ENCODE results near the gene PRDM16.

Gene PRDM16

GRCh38 chr1:3287656-3288160 lies 218.7 kb downstream of the PRDM16 start:
- Histone ChIP-seq H3K9ac (ENCODE audit: low read depth in 1 of 2, low read length in 2 of 2) (no peak overlapping the region), H3K4me1 (ENCODE audit: control insufficient read depth in 1 of 2, insufficient read depth in 2 of 2, low read length in 2 of 2) (peaks cover 33 to 38% of the 10 kb centered on the region in 2 donors), H3K27ac (ENCODE audit: low read depth, low read length) (no peak overlapping the region), H3K4me3 (ENCODE audit: low read depth in 1 of 2, low read length in 2 of 2) (no peak overlapping the region), H3K9me3 (ENCODE audit: control insufficient read depth in 1 of 2, low read length in 2 of 2) (no peaks in the 10 kb centered on the region), H3K36me3 (ENCODE audit: control insufficient read depth in 1 of 2, insufficient read depth in 2 of 2, low read length in 2 of 2) (no peaks in the 10 kb centered on the region), H3K27me3 (ENCODE audit: control insufficient read depth in 1 of 2, insufficient read depth in 2 of 2, low read length in 2 of 2) (no peaks in the 10 kb centered on the region)

GRCh38 chr1:3289502-3289901 lies 220.5 kb downstream of the PRDM16 start:
- Histone ChIP-seq H3K36me3 (ENCODE audit: control insufficient read depth in 1 of 2, insufficient read depth in 2 of 2, low read length in 2 of 2) (no peaks in the 10 kb centered on the region), H3K4me3 (ENCODE audit: low read depth in 1 of 2, low read length in 2 of 2) (no peak overlapping the region), H3K4me1 (ENCODE audit: control insufficient read depth in 1 of 2, insufficient read depth in 2 of 2, low read length in 2 of 2) (peaks cover 43 to 47% of the 10 kb centered on the region in 2 donors), H3K9ac (ENCODE audit: low read depth in 1 of 2, low read length in 2 of 2) (no peak overlapping the region), H3K27me3 (ENCODE audit: control insufficient read depth in 1 of 2, insufficient read depth in 2 of 2, low read length in 2 of 2) (no peaks in the 10 kb centered on the region), H3K9me3 (ENCODE audit: control insufficient read depth in 1 of 2, low read length in 2 of 2) (no peaks in the 10 kb centered on the region), H3K27ac (ENCODE audit: low read depth, low read length) (no peak overlapping the region)

GRCh38 chr1:3290438-3290837 lies 221.4 kb downstream of the PRDM16 start:
- Histone ChIP-seq H3K27ac (ENCODE audit: low read depth, low read length) (no peak overlapping the region), H3K36me3 (ENCODE audit: control insufficient read depth in 1 of 2, insufficient read depth in 2 of 2, low read length in 2 of 2) (no peaks in the 10 kb centered on the region), H3K27me3 (ENCODE audit: control insufficient read depth in 1 of 2, insufficient read depth in 2 of 2, low read length in 2 of 2) (no peaks in the 10 kb centered on the region), H3K4me3 (ENCODE audit: low read depth in 1 of 2, low read length in 2 of 2) (no peak overlapping the region), H3K9me3 (ENCODE audit: control insufficient read depth in 1 of 2, low read length in 2 of 2) (no peaks in the 10 kb centered on the region), H3K4me1 (ENCODE audit: control insufficient read depth in 1 of 2, insufficient read depth in 2 of 2, low read length in 2 of 2) (peaks cover 34 to 39% of the 10 kb centered on the region in 2 donors), H3K9ac (ENCODE audit: low read depth in 1 of 2, low read length in 2 of 2) (no peak overlapping the region)

GRCh38 chr1:3290915-3291314 lies 221.9 kb downstream of the PRDM16 start:
- Histone ChIP-seq H3K4me3 (ENCODE audit: low read depth in 1 of 2, low read length in 2 of 2) (no peak overlapping the region), H3K9ac (ENCODE audit: low read depth in 1 of 2, low read length in 2 of 2) (no peak overlapping the region), H3K4me1 (ENCODE audit: control insufficient read depth in 1 of 2, insufficient read depth in 2 of 2, low read length in 2 of 2) (peaks cover 29 to 34% of the 10 kb centered on the region in 2 donors), H3K9me3 (ENCODE audit: control insufficient read depth in 1 of 2, low read length in 2 of 2) (no peaks in the 10 kb centered on the region), H3K36me3 (ENCODE audit: control insufficient read depth in 1 of 2, insufficient read depth in 2 of 2, low read length in 2 of 2) (no peaks in the 10 kb centered on the region), H3K27ac (ENCODE audit: low read depth, low read length) (no peak overlapping the region), H3K27me3 (ENCODE audit: control insufficient read depth in 1 of 2, insufficient read depth in 2 of 2, low read length in 2 of 2) (no peaks in the 10 kb centered on the region)

GRCh38 chr1:3292051-3292722 lies 223.2 kb downstream of the PRDM16 start:
- H3K4me1 ChIP-seq (ENCODE audit: control insufficient read depth in 1 of 2, insufficient read depth in 2 of 2, low read length in 2 of 2): peaks cover 29 to 31% of the 10 kb centered on the region in 2 donors
- no peak overlapping the region for H3K9ac ChIP-seq (ENCODE audit: low read depth in 1 of 2, low read length in 2 of 2)
- H3K27me3 ChIP-seq (ENCODE audit: control insufficient read depth in 1 of 2, insufficient read depth in 2 of 2, low read length in 2 of 2): no peaks in the 10 kb centered on the region
- no peak overlapping the region for H3K27ac ChIP-seq (ENCODE audit: low read depth, low read length)
- H3K9me3 ChIP-seq (ENCODE audit: control insufficient read depth in 1 of 2, low read length in 2 of 2): no peaks in the 10 kb centered on the region
- peak overlapping the region; percentile 7 to 32 for H3K4me3 ChIP-seq (ENCODE audit: low read depth in 1 of 2, low read length in 2 of 2)
- H3K36me3 ChIP-seq (ENCODE audit: control insufficient read depth in 1 of 2, insufficient read depth in 2 of 2, low read length in 2 of 2): no peaks in the 10 kb centered on the region

- H3K27ac ChIP-seq (ENCODE audit: low read depth, low read length): no peak overlapping the region
- H3K36me3 ChIP-seq (ENCODE audit: control insufficient read depth in 1 of 2, insufficient read depth in 2 of 2, low read length in 2 of 2): no peaks in the 10 kb centered on the region
- H3K27me3 ChIP-seq (ENCODE audit: control insufficient read depth in 1 of 2, insufficient read depth in 2 of 2, low read length in 2 of 2): no peaks in the 10 kb centered on the region
- H3K4me3 ChIP-seq (ENCODE audit: low read depth in 1 of 2, low read length in 2 of 2): peak overlapping the region; percentile 7 to 32
- peaks cover 29 to 31% of the 10 kb centered on the region in 2 donors for H3K4me1 ChIP-seq (ENCODE audit: control insufficient read depth in 1 of 2, insufficient read depth in 2 of 2, low read length in 2 of 2)
- H3K9ac ChIP-seq (ENCODE audit: low read depth in 1 of 2, low read length in 2 of 2): no peak overlapping the region
- H3K9me3 ChIP-seq (ENCODE audit: control insufficient read depth in 1 of 2, low read length in 2 of 2): no peaks in the 10 kb centered on the region
Observed at GRCh38 chr1:3292868-3293562, 224.0 kb downstream of the PRDM16 start.

- Histone ChIP-seq H3K36me3 (ENCODE audit: control insufficient read depth in 1 of 2, insufficient read depth in 2 of 2, low read length in 2 of 2) (no peaks in the 10 kb centered on the region), H3K27ac (ENCODE audit: low read depth, low read length) (no peak overlapping the region), H3K4me3 (ENCODE audit: low read depth in 1 of 2, low read length in 2 of 2) (no peak overlapping the region), H3K4me1 (ENCODE audit: control insufficient read depth in 1 of 2, insufficient read depth in 2 of 2, low read length in 2 of 2) (peaks cover 29 to 31% of the 10 kb centered on the region in 2 donors), H3K9ac (ENCODE audit: low read depth in 1 of 2, low read length in 2 of 2) (no peak overlapping the region), H3K27me3 (ENCODE audit: control insufficient read depth in 1 of 2, insufficient read depth in 2 of 2, low read length in 2 of 2) (no peaks in the 10 kb centered on the region), H3K9me3 (ENCODE audit: control insufficient read depth in 1 of 2, low read length in 2 of 2) (no peaks in the 10 kb centered on the region)
Observed at GRCh38 chr1:3293563-3294080, 224.6 kb downstream of the PRDM16 start.

- no peak overlapping the region for H3K9ac ChIP-seq (ENCODE audit: low read depth in 1 of 2, low read length in 2 of 2)
- no peak overlapping the region for H3K27ac ChIP-seq (ENCODE audit: low read depth, low read length)
- no peaks in the 10 kb centered on the region for H3K36me3 ChIP-seq (ENCODE audit: control insufficient read depth in 1 of 2, insufficient read depth in 2 of 2, low read length in 2 of 2)
- no peaks in the 10 kb centered on the region for H3K9me3 ChIP-seq (ENCODE audit: control insufficient read depth in 1 of 2, low read length in 2 of 2)
- peaks cover 29 to 31% of the 10 kb centered on the region in 2 donors for H3K4me1 ChIP-seq (ENCODE audit: control insufficient read depth in 1 of 2, insufficient read depth in 2 of 2, low read length in 2 of 2)
- no peaks in the 10 kb centered on the region for H3K27me3 ChIP-seq (ENCODE audit: control insufficient read depth in 1 of 2, insufficient read depth in 2 of 2, low read length in 2 of 2)
- no peak overlapping the region for H3K4me3 ChIP-seq (ENCODE audit: low read depth in 1 of 2, low read length in 2 of 2)
Observed at GRCh38 chr1:3294450-3294849, 225.4 kb downstream of the PRDM16 start.

- no peaks in the 10 kb centered on the region for H3K27me3 ChIP-seq (ENCODE audit: control insufficient read depth in 1 of 2, insufficient read depth in 2 of 2, low read length in 2 of 2)
- H3K4me1 ChIP-seq (ENCODE audit: control insufficient read depth in 1 of 2, insufficient read depth in 2 of 2, low read length in 2 of 2): peaks cover 29 to 31% of the 10 kb centered on the region in 2 donors
- H3K27ac ChIP-seq (ENCODE audit: low read depth, low read length): no peak overlapping the region
- no peaks in the 10 kb centered on the region for H3K9me3 ChIP-seq (ENCODE audit: control insufficient read depth in 1 of 2, low read length in 2 of 2)
- H3K36me3 ChIP-seq (ENCODE audit: control insufficient read depth in 1 of 2, insufficient read depth in 2 of 2, low read length in 2 of 2): no peaks in the 10 kb centered on the region
- no peak overlapping the region for H3K9ac ChIP-seq (ENCODE audit: low read depth in 1 of 2, low read length in 2 of 2)
- no peak overlapping the region for H3K4me3 ChIP-seq (ENCODE audit: low read depth in 1 of 2, low read length in 2 of 2)
Observed at GRCh38 chr1:3295846-3296245, 226.8 kb downstream of the PRDM16 start.

GRCh38 chr1:3296326-3296725 lies 227.3 kb downstream of the PRDM16 start:
- Histone ChIP-seq H3K27me3 (ENCODE audit: control insufficient read depth in 1 of 2, insufficient read depth in 2 of 2, low read length in 2 of 2) (no peaks in the 10 kb centered on the region), H3K9me3 (ENCODE audit: control insufficient read depth in 1 of 2, low read length in 2 of 2) (no peaks in the 10 kb centered on the region), H3K9ac (ENCODE audit: low read depth in 1 of 2, low read length in 2 of 2) (no peak overlapping the region), H3K4me3 (ENCODE audit: low read depth in 1 of 2, low read length in 2 of 2) (no peak overlapping the region), H3K4me1 (ENCODE audit: control insufficient read depth in 1 of 2, insufficient read depth in 2 of 2, low read length in 2 of 2) (peaks cover 26 to 27% of the 10 kb centered on the region in 2 donors), H3K27ac (ENCODE audit: low read depth, low read length) (no peak overlapping the region), H3K36me3 (ENCODE audit: control insufficient read depth in 1 of 2, insufficient read depth in 2 of 2, low read length in 2 of 2) (no peaks in the 10 kb centered on the region)
